ENCODE measurements around the gene HDDC3. TPM values are rescaled to one million over a fixed set of nuclear protein-coding genes. Genes with fewer than 3 reads are reported as not detected.

Gene HDDC3
- total RNA-seq, 5 donors from 2014 or later (not counting 1 experiment from before 2014, with no cell fraction given), result 14.4 to 28.6 (median 26.2) TPM

DNA sequence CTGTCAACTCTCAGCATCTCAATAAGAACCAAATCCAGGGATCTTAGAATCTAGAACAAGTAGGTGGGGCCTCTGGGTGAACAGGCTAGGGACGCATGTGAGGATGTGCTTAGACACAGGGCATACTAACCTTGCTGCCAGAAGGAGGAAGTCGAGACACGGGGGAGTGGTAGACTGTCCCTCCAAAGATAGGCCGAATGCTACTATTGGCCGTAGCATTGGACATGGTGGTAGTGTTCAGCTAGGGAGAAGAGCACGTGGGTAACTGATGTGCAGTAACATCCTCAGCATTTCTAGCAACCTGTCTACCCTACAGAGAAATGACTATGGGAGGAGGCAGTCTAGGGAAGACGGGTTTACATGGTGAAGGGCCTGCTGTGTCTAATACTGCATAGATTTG lies 37.9 kb upstream of the HDDC3 start:
- no peak for DNase-seq
- ChIA-PET POLR2A (no interaction called here), CTCF (no interaction called here)
- H3K27ac Mint-ChIP-seq, result no peak overlapping the region
- H3K36me3 Mint-ChIP-seq, result peaks cover 22% of the 10 kb centered on the region
- Histone ChIP-seq H3K27ac (ENCODE audit: low read length) (no peak overlapping the region), H3K4me3 (ENCODE audit: control insufficient read depth in 1 of 2, extremely low read depth in 1 of 2, low read length in 1 of 2) (no peak overlapping the region), H3K4me1 (ENCODE audit: control insufficient read depth in 1 of 2, extremely low read depth in 1 of 2, insufficient read depth in 2 of 2, low read length in 2 of 2) (no peaks in the 10 kb centered on the region), H3K36me3 (ENCODE audit: control insufficient read depth in 2 of 2, extremely low read depth in 1 of 2, insufficient read depth in 1 of 2, low read length in 1 of 2) (peaks cover 4 to 11% of the 10 kb centered on the region in 2 donors), H3K9me3 (no peaks in the 10 kb centered on the region), H3K27me3 (replicated peaks in 1 of 2; ENCODE audit: control insufficient read depth in 2 of 2, extremely low read depth in 1 of 2, insufficient read depth in 2 of 2, low read length in 1 of 2) (no peaks in the 10 kb centered on the region)
- WGBS (ENCODE audit: insufficient coverage), result 90% methylated on average over 4 of the region's 7 CpGs
- no peaks in the 10 kb centered on the region for H3K4me1 Mint-ChIP-seq
- H3K9me3 Mint-ChIP-seq, result no peaks in the 10 kb centered on the region
- no peaks in the 10 kb centered on the region for H3K27me3 Mint-ChIP-seq
- no peak overlapping the region for H3K4me3 Mint-ChIP-seq
- no peak for ATAC-seq (replicated peaks in 1 of 4)

DNA sequence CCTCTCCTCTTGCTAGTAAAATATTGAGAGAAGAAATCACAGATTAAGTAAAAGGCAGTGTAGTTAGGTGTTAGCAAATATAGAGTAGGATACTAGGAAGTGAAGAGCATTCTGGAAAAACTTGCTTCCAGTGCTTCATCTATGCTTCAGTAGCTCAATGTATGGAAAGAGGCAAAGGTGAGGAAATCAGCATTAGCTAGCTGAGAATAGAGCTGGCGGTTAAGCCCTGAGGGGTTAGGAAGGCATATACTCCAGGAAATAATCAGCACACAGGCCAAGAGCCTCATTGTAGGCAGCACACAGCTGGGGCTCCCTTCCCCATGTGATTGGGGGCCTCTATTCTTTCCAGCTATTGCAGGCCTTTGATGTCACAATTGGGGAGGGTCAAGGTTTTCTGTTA lies 36.1 kb upstream of the HDDC3 start:
- Mint-ChIP-seq H3K27ac (no peak overlapping the region), H3K9me3 (no peaks in the 10 kb centered on the region), H3K27me3 (no peaks in the 10 kb centered on the region), H3K36me3 (peaks cover 14% of the 10 kb centered on the region), H3K4me3 (no peak overlapping the region), H3K4me1 (no peaks in the 10 kb centered on the region)
- Histone ChIP-seq H3K36me3 (ENCODE audit: control insufficient read depth in 2 of 2, extremely low read depth in 1 of 2, insufficient read depth in 1 of 2, low read length in 1 of 2) (peaks cover 4 to 15% of the 10 kb centered on the region in 2 donors), H3K4me3 (ENCODE audit: control insufficient read depth in 1 of 2, extremely low read depth in 1 of 2, low read length in 1 of 2) (no peak overlapping the region), H3K27me3 (replicated peaks in 1 of 2; ENCODE audit: control insufficient read depth in 2 of 2, extremely low read depth in 1 of 2, insufficient read depth in 2 of 2, low read length in 1 of 2) (no peaks in the 10 kb centered on the region), H3K27ac (ENCODE audit: low read length) (no peak overlapping the region), H3K4me1 (ENCODE audit: control insufficient read depth in 1 of 2, extremely low read depth in 1 of 2, insufficient read depth in 2 of 2, low read length in 2 of 2) (no peaks in the 10 kb centered on the region), H3K9me3 (no peaks in the 10 kb centered on the region)
- DNase-seq (no peak), ATAC-seq (replicated peaks in 1 of 4) (no peak)
- WGBS (ENCODE audit: insufficient coverage), result 100% methylated on average over 1 of the region's 1 CpG
- POLR2A ChIA-PET, result interaction anchor here in 1 of 2 donors (0.6 kb wide), 1 partner anchor 10 kb away, joined by 3 read pairs; no protein-coding TSS in a partner anchor
- CTCF ChIA-PET, result no interaction called here

DNA sequence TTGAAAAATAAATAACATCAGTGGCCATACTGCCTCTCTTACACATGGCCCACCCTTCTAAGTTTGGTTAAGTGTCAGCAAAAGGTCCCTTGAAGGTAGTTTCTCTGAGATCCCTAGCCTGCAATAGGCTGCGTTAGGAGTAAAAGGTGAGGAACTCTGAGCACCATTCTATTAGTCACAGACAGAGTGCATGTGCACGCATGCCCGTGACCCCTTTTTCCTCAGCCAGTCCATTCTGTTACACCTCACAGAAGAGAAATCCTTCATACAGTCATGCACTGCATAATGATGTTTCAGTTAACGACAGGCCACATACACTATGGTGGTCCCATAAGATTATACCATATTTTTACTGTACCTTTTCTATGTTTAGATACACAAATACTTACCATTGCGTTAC lies 34.9 kb upstream of the HDDC3 start:
- Mint-ChIP-seq H3K36me3 (peaks cover 19% of the 10 kb centered on the region), H3K27ac (no peak overlapping the region), H3K4me3 (no peak overlapping the region), H3K27me3 (no peaks in the 10 kb centered on the region), H3K4me1 (no peaks in the 10 kb centered on the region), H3K9me3 (no peaks in the 10 kb centered on the region)
- no peak overlapping the region for H3K4me3 ChIP-seq (ENCODE audit: control insufficient read depth in 1 of 2, extremely low read depth in 1 of 2, low read length in 1 of 2)
- DNase-seq (no peak), ATAC-seq (replicated peaks in 1 of 4) (no peak)
- H3K27me3 ChIP-seq (replicated peaks in 1 of 2; ENCODE audit: control insufficient read depth in 2 of 2, extremely low read depth in 1 of 2, insufficient read depth in 2 of 2, low read length in 1 of 2), result no peaks in the 10 kb centered on the region
- peaks cover 4 to 22% of the 10 kb centered on the region in 2 donors for H3K36me3 ChIP-seq (ENCODE audit: control insufficient read depth in 2 of 2, extremely low read depth in 1 of 2, insufficient read depth in 1 of 2, low read length in 1 of 2)
- no peaks in the 10 kb centered on the region for H3K9me3 ChIP-seq
- H3K4me1 ChIP-seq (ENCODE audit: control insufficient read depth in 1 of 2, extremely low read depth in 1 of 2, insufficient read depth in 2 of 2, low read length in 2 of 2), result no peaks in the 10 kb centered on the region
- WGBS (ENCODE audit: insufficient coverage), result 100% methylated on average over 3 of the region's 5 CpGs
- H3K27ac ChIP-seq (ENCODE audit: low read length), result no peak overlapping the region
- POLR2A ChIA-PET, result no interaction called here
- CTCF ChIA-PET, result interaction anchor here in 1 of 2 donors (0.5 to 0.6 kb wide), 2 partner anchors 10 to 700 kb away, joined by 3 to 4 read pairs; no protein-coding TSS in a partner anchor

DNA sequence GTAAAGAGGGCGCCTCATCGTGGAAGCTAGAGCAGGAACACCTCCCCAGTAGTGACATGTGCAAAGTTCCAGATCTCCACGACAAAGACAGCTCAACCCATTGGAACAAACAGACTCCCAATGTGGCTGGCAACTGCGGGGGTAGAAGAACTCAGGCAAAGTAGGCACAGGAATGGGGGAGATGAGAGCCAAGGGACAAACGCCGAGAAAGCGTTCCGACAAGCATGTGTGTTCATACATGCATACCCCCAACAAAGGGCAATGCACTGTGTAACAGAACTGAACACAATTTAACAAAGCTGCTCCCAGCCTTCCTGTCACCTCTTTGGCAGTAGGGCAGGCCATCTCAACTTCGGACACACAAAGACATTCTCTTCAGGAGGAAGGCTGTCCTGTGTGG lies 33.9 kb upstream of the HDDC3 start:
- Mint-ChIP-seq H3K27me3 (no peaks in the 10 kb centered on the region), H3K4me3 (no peak overlapping the region), H3K4me1 (no peaks in the 10 kb centered on the region), H3K9me3 (no peaks in the 10 kb centered on the region), H3K27ac (no peak overlapping the region), H3K36me3 (peaks cover 29% of the 10 kb centered on the region)
- H3K9me3 ChIP-seq, result no peaks in the 10 kb centered on the region
- WGBS (ENCODE audit: insufficient coverage), result 95% methylated on average over 6 of the region's 9 CpGs
- ChIA-PET CTCF (no interaction called here), POLR2A (no interaction called here)
- ATAC-seq (replicated peaks in 1 of 4) (no peak), DNase-seq (no peak)
- no peaks in the 10 kb centered on the region for H3K4me1 ChIP-seq (ENCODE audit: control insufficient read depth in 1 of 2, extremely low read depth in 1 of 2, insufficient read depth in 2 of 2, low read length in 2 of 2)
- H3K27ac ChIP-seq (ENCODE audit: low read length), result no peak overlapping the region
- H3K27me3 ChIP-seq (replicated peaks in 1 of 2; ENCODE audit: control insufficient read depth in 2 of 2, extremely low read depth in 1 of 2, insufficient read depth in 2 of 2, low read length in 1 of 2), result no peaks in the 10 kb centered on the region
- no peak overlapping the region for H3K4me3 ChIP-seq (ENCODE audit: control insufficient read depth in 1 of 2, extremely low read depth in 1 of 2, low read length in 1 of 2)
- peaks cover 6 to 25% of the 10 kb centered on the region in 2 donors for H3K36me3 ChIP-seq (ENCODE audit: control insufficient read depth in 2 of 2, extremely low read depth in 1 of 2, insufficient read depth in 1 of 2, low read length in 1 of 2)

DNA sequence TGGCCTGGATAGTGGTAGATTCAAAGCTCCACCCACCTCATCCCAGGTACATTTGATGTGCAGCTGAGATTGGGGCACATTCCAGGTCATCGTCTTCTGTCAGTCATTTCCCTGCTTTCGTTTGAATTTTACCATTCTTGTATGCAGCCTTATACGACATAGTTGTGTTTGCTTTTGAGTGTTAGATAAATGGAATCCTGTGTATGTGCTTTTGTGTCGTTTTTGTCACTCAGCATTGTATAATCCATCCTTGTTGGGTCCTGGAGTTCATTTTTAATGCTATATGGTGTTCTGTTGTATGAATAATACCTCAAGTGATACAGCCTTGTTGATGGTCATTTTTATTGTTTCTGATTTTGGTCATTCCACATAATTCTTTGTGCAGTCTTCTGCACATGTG lies 29.7 kb upstream of the HDDC3 start:
- no peak for ATAC-seq (replicated peaks in 1 of 4)
- no peak overlapping the region for H3K27ac Mint-ChIP-seq
- H3K4me3 ChIP-seq (ENCODE audit: control insufficient read depth in 1 of 2, extremely low read depth in 1 of 2, low read length in 1 of 2), result no peak overlapping the region
- WGBS (ENCODE audit: insufficient coverage), result 60% methylated on average over 1 of the region's 4 CpGs
- H3K36me3 Mint-ChIP-seq, result peaks cover 34% of the 10 kb centered on the region
- no peaks in the 10 kb centered on the region for H3K27me3 ChIP-seq (replicated peaks in 1 of 2; ENCODE audit: control insufficient read depth in 2 of 2, extremely low read depth in 1 of 2, insufficient read depth in 2 of 2, low read length in 1 of 2)
- H3K4me1 ChIP-seq (ENCODE audit: control insufficient read depth in 1 of 2, extremely low read depth in 1 of 2, insufficient read depth in 2 of 2, low read length in 2 of 2), result no peaks in the 10 kb centered on the region
- H3K9me3 ChIP-seq, result no peaks in the 10 kb centered on the region
- no peak for DNase-seq
- peaks cover 7 to 27% of the 10 kb centered on the region in 2 donors for H3K36me3 ChIP-seq (ENCODE audit: control insufficient read depth in 2 of 2, extremely low read depth in 1 of 2, insufficient read depth in 1 of 2, low read length in 1 of 2)
- H3K27ac ChIP-seq (ENCODE audit: low read length), result no peak overlapping the region
- CTCF ChIA-PET, result no interaction called here
- no peak overlapping the region for H3K4me3 Mint-ChIP-seq
- H3K9me3 Mint-ChIP-seq, result no peaks in the 10 kb centered on the region
- H3K4me1 Mint-ChIP-seq, result peaks cover 0 to 5% (median 4%) of the 10 kb centered on the region in 3 donors
- no peaks in the 10 kb centered on the region for H3K27me3 Mint-ChIP-seq
- POLR2A ChIA-PET, result no interaction called here

DNA sequence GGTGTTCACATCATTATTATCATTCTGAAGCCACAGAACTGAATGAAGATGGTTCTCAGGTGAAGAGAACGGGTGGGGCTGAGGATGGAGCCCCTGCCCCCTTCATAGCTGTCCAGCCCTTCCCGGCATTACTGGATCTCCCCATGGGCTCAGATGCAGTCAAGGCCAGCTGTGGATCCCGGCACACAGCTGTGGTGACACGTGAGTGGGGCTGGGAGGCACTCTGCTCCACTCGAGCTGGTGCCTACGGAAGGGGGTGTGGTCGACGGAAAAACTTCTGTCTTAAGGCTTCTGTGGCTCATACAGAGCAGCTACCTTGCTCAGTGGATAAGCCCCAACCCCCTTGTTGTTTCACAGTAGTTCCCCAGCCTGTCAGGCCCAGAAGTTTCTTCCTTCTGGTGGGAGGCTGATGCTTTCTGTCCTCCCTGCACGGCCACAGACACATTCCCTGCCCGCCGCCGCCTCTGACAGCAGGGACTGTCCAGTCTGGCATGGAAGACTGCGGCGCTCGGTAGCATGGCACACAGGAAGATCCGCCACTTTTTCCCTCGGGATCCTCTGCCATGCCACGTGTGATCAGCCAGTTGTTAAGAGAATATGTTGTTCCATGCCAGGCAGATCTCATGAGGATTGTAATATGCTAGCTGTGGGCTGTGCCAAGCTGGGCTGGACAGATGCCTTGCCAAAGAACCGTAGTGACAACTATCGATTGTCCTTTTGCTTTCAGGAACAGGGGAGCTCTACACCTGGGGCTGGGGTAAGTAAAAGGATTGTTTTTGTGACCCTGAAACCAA lies 28.1 kb upstream of the HDDC3 start:
- ATAC-seq (replicated peaks in 1 of 4) (no peak), DNase-seq (no peak)
- Histone ChIP-seq H3K4me1 (ENCODE audit: control insufficient read depth in 1 of 2, extremely low read depth in 1 of 2, insufficient read depth in 2 of 2, low read length in 2 of 2) (peaks cover 8 to 15% of the 10 kb centered on the region in 2 experiments), H3K4me3 (ENCODE audit: control insufficient read depth in 1 of 2, extremely low read depth in 1 of 2, low read length in 1 of 2) (no peak overlapping the region), H3K27ac (ENCODE audit: low read length) (no peak overlapping the region), H3K27me3 (replicated peaks in 1 of 2; ENCODE audit: control insufficient read depth in 2 of 2, extremely low read depth in 1 of 2, insufficient read depth in 2 of 2, low read length in 1 of 2) (no peaks in the 10 kb centered on the region), H3K9me3 (no peaks in the 10 kb centered on the region), H3K36me3 (ENCODE audit: control insufficient read depth in 2 of 2, extremely low read depth in 1 of 2, insufficient read depth in 1 of 2, low read length in 1 of 2) (peaks cover 2 to 26% of the 10 kb centered on the region in 2 donors)
- ChIA-PET CTCF (no interaction called here), POLR2A (no interaction called here)
- Mint-ChIP-seq H3K4me1 (peaks cover 0 to 13% (median 12%) of the 10 kb centered on the region in 3 donors), H3K36me3 (peaks cover 26% of the 10 kb centered on the region), H3K27ac (no peak overlapping the region), H3K9me3 (no peaks in the 10 kb centered on the region), H3K27me3 (no peaks in the 10 kb centered on the region), H3K4me3 (no peak overlapping the region)
- 96% methylated on average over 20 of the region's 20 CpGs for WGBS (ENCODE audit: insufficient coverage)

Measured in T-cell (primary cell).